Prostate gland (tissue), 2 donors: ENCODE measurements around the gene SPRY2.

ENCODE experiments used
- POLR2A ChIP-seq: fragments of 450-650 bp; IDR thresholded peaks from one replicate; pipeline ENCODE4 v1.6.1; 2016; ENCODE audit warnings: antibody characterized with exemption, mild to moderate bottlenecking
- POLR2AphosphoS5 ChIP-seq: sonication (generic); formaldehyde crosslinking; IDR thresholded peaks from one replicate; pipeline ENCODE4 v1.6.1; 2017; ENCODE audit warnings: antibody characterized with exemption
- TF ChIP-seq, protein P1 (sequence below), 4 experiments: fragments of 200-600 bp in 2 of 4; fragments of 450-650 bp in 2 of 4; sonication (generic) in 2 of 4; IDR thresholded peaks; 1 replicate in 3 of 4; 2 replicates in 1 of 4; pipeline ENCODE4 v1.5.1; 2016 to 2019; ENCODE audit warnings: antibody characterized with exemption in 4 of 4, mild to moderate bottlenecking in 2 of 4, moderate library complexity in 2 of 4

DNA sequence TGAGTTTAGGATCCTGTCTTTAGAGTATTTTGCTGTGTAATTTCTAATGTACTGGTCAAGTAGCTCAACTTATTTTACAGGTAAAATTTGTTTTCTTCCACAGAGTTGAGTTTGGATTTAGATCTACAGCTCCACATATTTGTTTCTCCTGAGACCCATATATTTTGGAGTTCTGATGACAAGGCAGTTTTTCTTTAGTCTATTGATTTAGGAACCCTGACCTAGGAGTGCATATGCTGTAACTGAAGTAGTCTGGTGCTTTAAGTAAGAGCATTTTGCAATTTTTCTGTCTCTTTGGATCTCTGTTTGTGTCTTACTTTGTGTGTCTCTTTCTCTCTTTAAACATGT lies 19.5 kb upstream of the SPRY2 start:
- TF ChIP-seq, protein P1, sequence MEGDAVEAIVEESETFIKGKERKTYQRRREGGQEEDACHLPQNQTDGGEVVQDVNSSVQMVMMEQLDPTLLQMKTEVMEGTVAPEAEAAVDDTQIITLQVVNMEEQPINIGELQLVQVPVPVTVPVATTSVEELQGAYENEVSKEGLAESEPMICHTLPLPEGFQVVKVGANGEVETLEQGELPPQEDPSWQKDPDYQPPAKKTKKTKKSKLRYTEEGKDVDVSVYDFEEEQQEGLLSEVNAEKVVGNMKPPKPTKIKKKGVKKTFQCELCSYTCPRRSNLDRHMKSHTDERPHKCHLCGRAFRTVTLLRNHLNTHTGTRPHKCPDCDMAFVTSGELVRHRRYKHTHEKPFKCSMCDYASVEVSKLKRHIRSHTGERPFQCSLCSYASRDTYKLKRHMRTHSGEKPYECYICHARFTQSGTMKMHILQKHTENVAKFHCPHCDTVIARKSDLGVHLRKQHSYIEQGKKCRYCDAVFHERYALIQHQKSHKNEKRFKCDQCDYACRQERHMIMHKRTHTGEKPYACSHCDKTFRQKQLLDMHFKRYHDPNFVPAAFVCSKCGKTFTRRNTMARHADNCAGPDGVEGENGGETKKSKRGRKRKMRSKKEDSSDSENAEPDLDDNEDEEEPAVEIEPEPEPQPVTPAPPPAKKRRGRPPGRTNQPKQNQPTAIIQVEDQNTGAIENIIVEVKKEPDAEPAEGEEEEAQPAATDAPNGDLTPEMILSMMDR (IDR thresholded peaks at IDR 0.05) = no peak
- no peak for TF ChIP-seq POLR2A
- TF ChIP-seq POLR2AphosphoS5 = no peak
